SK-N-MC (cell line): ENCODE results near the gene FAM162B.

Experiments used
- EZH2 ChIP-seq: fragments of 200-600 bp; sonication (generic); IDR thresholded peaks from one replicate; pipeline ENCODE4 v1.6.1; 2017; ENCODE audit warnings: antibody characterized with exemption
- POLR2AphosphoS5 ChIP-seq: IDR thresholded peaks from 2 replicates; pipeline ENCODE4 v1.6.1; 2012; ENCODE audit warnings: mild to moderate bottlenecking, low read depth, low read length, borderline replicate concordance

DNA sequence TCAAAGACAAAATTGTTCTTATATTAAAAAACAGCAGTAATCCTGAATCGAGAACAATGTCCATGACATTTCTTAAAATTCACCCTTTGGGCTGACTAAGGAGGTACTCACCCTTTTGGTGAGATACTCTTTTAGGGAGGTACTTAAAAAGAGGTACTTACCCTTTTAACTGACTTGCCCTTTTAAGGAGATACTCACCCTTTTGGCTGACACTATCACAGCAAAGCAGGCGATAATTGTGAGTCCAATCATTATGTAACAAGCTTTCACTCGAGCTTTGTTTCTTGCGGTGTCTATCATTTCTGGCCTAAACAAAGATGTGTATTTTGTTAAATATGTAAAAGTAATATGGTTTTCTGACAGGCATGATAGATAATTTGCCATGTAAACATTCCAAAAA lies 3.7 kb downstream of the FAM162B start:
- TF ChIP-seq EZH2 (no peak), POLR2AphosphoS5 (no peak)
